Right lobe of liver (tissue), 6 donors: ENCODE measurements around the gene GLB1L2. TPM values are rescaled to one million over a fixed set of nuclear protein-coding genes. Genes with fewer than 3 reads are reported as not detected.

Experiments used
- ATAC-seq, 4 donors: fragments of 200-7000 bp; cut with Tn5 transposase; one replicate each; pipeline ENCODE4 v1.9.1; 2020; ENCODE audit warnings: mild to moderate bottlenecking in 4 of 4, moderate library complexity in 4 of 4
- DNase-seq, 3 donors: peaks; one replicate each; pipeline ENCODE4 v3.0.0-alpha.2; 2020
- H3K27ac ChIP-seq, 3 donors: fragments of 200-600 bp; one replicate each; pipeline ENCODE4 v1.8.0; 2022
- H3K27me3 ChIP-seq, 2 donors: fragments of 200-600 bp; one replicate each; pipeline ENCODE4 v1.8.0; 2022
- H3K36me3 ChIP-seq, 4 donors: fragments of 200-600 bp; sonication (generic) in 1 of 4; one replicate each; pipeline versions ENCODE4 v1.5.1 to v1.8.0; 2017 to 2022; ENCODE audit warnings: control low read depth in 1 of 4
- H3K4me1 ChIP-seq, 4 donors: fragments of 200-600 bp; sonication (generic) in 1 of 4; one replicate each; pipeline versions ENCODE4 v1.5.1 to v1.8.0; 2017 to 2022; ENCODE audit warnings: control low read depth in 1 of 4
- H3K4me3 ChIP-seq, 3 donors: fragments of 200-600 bp; one replicate each; pipeline ENCODE4 v1.8.0; 2022
- H3K9me3 ChIP-seq, 4 donors: fragments of 200-600 bp; sonication (generic) in 1 of 4; one replicate each; pipeline versions ENCODE4 v1.5.1 to v1.8.0; 2017 to 2022; ENCODE audit warnings: control low read depth in 1 of 4
- POLR2A ChIP-seq: fragments of 450-650 bp; IDR thresholded peaks from one replicate; pipeline ENCODE4 v1.6.1; 2017; ENCODE audit warnings: antibody characterized with exemption, mild to moderate bottlenecking
- WGBS: methylation state at CpG from one replicate; pipeline ENCODE4 v1.1.6; 2018; ENCODE audit warnings: low coverage, low lambda C conversion rate; ENCODE audit not compliant: insufficient coverage; ENCODE audit errors: missing lambda C conversion rate; 5-methylcytosine and 5-hydroxymethylcytosine counted together
- intact Hi-C, 2 donors: fragments of 100-400 bp; cut with DNase I; formaldehyde crosslinking; loops; one replicate each; pipeline versions ENCODE4 v1.11.2 to v1.14.1; 2022
- total RNA-seq, 6 experiments: library from RNA; depleted of rRNA in 2 of 6; stranded (reverse); fragments of >200 nt in 2 of 6; fragmentation: NEBNext Ultra II Directional in 3 of 6; extraction: Animal tissue kit (Norgen Biotek cat#: 25700) in 3 of 6; gene quantifications; one replicate each; pipeline versions ENCODE4 v1.1.0 to v1.2.4, GENCODE V29; 2016 to 2023
- TF ChIP-seq, protein P1 (sequence below), 4 donors: fragments of 200-600 bp in 3 of 4; fragments of 450-650 bp in 1 of 4; IDR thresholded peaks; one replicate each; pipeline versions ENCODE4 v1.5.1 to v1.8.0; 2016 to 2022; ENCODE audit warnings: antibody characterized with exemption in 4 of 4, mild to moderate bottlenecking in 2 of 4
- donor health status: DM: no; HTN: yes; CAD: no.
- donor health status: DM: no; HTN: no; CAD: no.
- donor health status: DM: no; HTN: no; CAD: no.
- donor health status: DM: no; HTN: yes; CAD: no.
- donor health status: DM: no; HTN: yes; CAD: no.

The GLB1L2 gene
- total RNA-seq, 6 experiments from 2014 or later: 0.12 to 0.68 (median 0.55) TPM

DNA sequence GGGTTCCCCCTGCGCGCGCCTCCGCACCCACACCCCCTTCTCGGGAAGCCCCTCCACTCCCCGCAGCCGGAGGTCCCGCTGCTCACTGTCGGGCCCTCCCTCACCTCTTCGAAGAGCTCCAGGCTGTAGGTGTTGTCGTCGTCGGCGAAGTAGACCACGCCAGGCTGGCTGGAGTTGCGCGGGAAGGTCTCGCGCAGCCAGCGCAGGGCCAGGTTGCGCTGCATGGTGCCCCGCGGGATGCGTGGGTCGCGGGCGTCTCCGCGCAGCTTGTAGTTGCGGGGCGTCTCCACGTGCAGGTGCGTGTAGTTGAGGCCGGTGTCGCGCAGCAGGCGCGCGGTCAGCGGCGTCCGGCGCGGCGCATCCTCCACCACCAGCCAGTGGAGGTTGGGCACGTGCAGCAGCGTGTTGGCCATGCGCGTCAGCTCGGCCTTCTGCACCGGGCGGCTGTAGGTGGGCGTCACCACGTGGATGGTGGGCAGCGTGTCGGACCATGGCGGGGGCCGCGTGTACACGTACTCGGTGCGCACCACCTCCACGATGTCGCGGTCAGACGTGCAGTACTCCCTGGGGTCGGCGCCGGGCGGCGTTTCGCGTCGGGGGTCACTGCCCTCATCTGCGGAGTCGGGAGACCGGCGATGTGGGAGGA, 51.9 kb downstream of the GLB1L2 start:
- H3K36me3 ChIP-seq: no peaks in the 10 kb centered on the region
- intact Hi-C loops: no loop called here
- no peak overlapping the region for H3K27ac ChIP-seq
- no peak overlapping the region for H3K4me3 ChIP-seq
- no peak for ATAC-seq
- no peak for DNase-seq
- H3K27me3 ChIP-seq: no peaks in the 10 kb centered on the region
- WGBS: 94% methylated on average over 17 of the region's 78 CpGs
- TF ChIP-seq, protein P1, sequence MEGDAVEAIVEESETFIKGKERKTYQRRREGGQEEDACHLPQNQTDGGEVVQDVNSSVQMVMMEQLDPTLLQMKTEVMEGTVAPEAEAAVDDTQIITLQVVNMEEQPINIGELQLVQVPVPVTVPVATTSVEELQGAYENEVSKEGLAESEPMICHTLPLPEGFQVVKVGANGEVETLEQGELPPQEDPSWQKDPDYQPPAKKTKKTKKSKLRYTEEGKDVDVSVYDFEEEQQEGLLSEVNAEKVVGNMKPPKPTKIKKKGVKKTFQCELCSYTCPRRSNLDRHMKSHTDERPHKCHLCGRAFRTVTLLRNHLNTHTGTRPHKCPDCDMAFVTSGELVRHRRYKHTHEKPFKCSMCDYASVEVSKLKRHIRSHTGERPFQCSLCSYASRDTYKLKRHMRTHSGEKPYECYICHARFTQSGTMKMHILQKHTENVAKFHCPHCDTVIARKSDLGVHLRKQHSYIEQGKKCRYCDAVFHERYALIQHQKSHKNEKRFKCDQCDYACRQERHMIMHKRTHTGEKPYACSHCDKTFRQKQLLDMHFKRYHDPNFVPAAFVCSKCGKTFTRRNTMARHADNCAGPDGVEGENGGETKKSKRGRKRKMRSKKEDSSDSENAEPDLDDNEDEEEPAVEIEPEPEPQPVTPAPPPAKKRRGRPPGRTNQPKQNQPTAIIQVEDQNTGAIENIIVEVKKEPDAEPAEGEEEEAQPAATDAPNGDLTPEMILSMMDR (IDR thresholded peaks at IDR 0.05): no peak
- no peak for TF ChIP-seq POLR2A
- H3K4me1 ChIP-seq: no peaks in the 10 kb centered on the region
- H3K9me3 ChIP-seq: no peaks in the 10 kb centered on the region

DNA sequence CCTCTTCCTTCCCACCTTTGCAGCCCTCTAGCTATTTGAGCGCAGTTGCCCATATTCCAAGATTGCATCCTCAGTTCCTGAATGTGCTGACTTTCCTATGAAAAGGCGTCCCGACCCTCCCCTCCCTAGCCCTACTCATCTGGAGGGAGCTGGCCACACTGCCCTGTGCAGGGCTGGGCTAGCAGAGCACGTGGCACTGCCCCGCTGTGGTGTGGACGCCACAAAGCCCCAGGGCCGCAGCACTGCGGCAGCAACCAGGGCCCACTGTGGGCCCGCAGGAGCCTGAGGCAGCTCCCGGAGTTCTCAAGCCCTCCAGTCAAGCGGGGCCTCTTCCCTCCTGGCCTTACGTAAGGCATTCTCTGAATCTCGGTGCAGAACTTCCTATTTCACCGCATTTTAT, 52.6 kb downstream of the GLB1L2 start:
- TF ChIP-seq, protein P1 (IDR thresholded peaks at IDR 0.05): no peak
- no peak for TF ChIP-seq POLR2A
- Histone ChIP-seq H3K36me3 (no peaks in the 10 kb centered on the region), H3K4me1 (no peaks in the 10 kb centered on the region), H3K27me3 (no peaks in the 10 kb centered on the region), H3K4me3 (no peak overlapping the region), H3K9me3 (no peaks in the 10 kb centered on the region), H3K27ac (no peak overlapping the region)
- ATAC-seq (no peak), DNase-seq (no peak)
- intact Hi-C loops: no loop called here
- WGBS: 88% methylated on average over 4 of the region's 14 CpGs

DNA sequence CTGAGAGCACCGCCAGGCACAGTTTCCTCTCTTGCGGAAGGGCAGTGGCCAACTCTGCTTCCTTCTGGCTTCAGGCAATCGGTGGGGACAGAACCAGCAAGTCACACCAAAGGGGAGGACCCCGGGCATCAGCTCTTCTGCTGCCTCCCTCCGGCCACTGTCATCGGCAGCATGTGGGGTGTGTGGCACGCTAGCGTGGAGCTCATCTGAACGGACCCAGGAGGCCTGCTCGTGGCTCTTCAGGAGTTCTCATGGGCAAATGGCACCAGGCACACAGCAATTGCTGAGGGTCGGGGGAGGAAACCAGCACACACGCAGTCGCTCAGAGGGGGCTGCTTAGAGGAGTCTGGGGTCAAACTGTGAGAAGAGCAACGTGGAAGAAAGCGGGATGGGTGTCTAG, 53.4 kb downstream of the GLB1L2 start:
- Histone ChIP-seq H3K27ac (no peak overlapping the region), H3K27me3 (no peaks in the 10 kb centered on the region), H3K36me3 (no peaks in the 10 kb centered on the region), H3K4me1 (no peaks in the 10 kb centered on the region), H3K4me3 (no peak overlapping the region), H3K9me3 (no peaks in the 10 kb centered on the region)
- 93% methylated on average over 5 of the region's 15 CpGs for WGBS
- DNase-seq: no peak
- TF ChIP-seq, protein P1 (IDR thresholded peaks at IDR 0.05): no peak
- no peak for TF ChIP-seq POLR2A
- intact Hi-C loops: no loop called here
- ATAC-seq: no peak

DNA sequence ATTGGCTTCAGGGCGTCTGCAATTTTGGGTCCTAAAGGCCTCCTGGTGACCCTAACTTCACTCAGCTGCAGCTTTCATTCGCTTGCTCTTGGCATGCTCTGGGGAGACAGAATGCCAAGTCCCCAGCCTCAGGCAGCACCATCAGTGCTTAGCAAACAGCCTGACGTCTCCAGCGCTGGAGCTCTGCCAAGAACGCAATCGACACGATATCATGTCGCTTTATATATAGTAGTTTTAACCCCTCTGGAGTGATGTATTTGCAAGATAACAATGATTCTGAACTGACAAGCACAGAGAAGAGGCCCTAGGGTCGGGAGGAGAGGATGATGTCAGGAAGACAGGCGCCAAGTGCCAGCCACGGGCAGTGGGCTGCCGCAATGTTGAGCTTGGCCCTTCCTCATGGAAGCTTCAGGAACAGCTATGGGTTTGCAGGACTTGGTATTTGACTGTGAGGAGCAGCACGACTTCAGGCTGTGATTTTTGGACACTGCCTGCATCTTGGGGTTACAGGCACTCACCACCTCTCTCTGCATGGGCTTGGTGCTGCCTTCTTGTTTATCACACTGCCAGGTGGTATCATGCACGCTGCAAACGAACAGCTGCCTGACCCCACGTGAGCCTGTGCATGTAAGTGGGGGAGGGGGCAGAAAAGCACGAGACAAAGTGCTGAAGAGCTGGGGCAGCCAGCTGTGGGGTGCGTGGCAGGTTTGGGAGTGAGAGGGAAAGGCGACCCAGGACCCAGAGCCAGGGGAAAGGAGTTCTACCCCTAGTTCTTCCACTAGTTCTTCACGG, 54.2 kb downstream of the GLB1L2 start:
- no peaks in the 10 kb centered on the region for H3K9me3 ChIP-seq
- no peak for ATAC-seq
- TF ChIP-seq, protein P1 (IDR thresholded peaks at IDR 0.05): no peak
- TF ChIP-seq POLR2A: no peak
- H3K4me1 ChIP-seq: no peaks in the 10 kb centered on the region
- DNase-seq: no peak
- no peaks in the 10 kb centered on the region for H3K36me3 ChIP-seq
- intact Hi-C loops: no loop called here
- 74% methylated on average over 13 of the region's 20 CpGs for WGBS
- H3K27me3 ChIP-seq: no peaks in the 10 kb centered on the region
- no peak overlapping the region for H3K4me3 ChIP-seq
- no peak overlapping the region for H3K27ac ChIP-seq
